Anterior cingulate cortex (tissue), 58 donors: ENCODE data around the gene DPAGT1.
A peak's percentile ranks its signal among the peaks of the same experiment; 100 is the strongest.
"Not testable (repeated sequence)": the region's sequence is repeated elsewhere in the genome, so short reads cannot be mapped to it uniquely, and the experiment has no call there.

Source experiments
- DNase-seq, 58 donors: peaks; one replicate each; lab custom pipeline; 2025; lab: John Stamatoyannopoulos, UW

Gene DPAGT1

DNA sequence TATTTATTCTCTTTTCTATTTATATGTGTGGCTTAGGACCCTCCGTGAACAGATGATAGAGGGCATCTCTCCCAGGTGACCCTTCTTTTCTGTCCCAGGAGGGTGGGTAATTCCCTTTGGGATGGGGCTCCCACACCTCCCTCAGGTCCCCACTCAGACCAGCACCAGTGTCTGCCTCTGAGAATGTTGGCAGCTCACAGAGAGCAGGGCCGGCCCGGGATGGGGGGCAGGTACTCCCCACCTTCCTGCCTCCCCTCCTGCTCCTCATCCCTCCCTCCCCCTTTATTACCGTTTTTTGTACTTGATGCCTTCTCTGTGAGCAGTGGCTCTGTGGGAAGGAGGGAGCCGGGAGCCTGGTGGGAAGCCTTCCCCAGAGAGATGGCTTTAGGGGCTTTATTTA lies 14.9 kb upstream of the DPAGT1 start:
- no peak for DNase-seq

DNA sequence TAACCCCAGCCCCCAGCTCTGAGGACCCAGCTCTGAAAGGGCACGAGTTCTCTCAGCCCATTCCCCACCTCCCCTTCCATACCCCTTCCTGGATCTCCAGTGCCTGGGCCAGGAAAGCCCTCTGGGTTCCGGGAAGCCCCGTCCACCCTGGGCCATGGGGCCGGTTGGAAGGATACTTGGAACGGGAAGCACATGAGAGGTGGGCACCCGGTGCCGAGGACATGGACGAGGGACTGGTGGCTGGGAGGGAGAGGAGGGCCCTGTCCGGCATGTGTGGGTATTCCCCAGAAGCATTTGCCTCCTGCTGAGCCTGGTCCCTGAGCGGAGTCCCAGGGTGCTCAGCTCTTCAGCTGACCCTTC lies 14.6 kb upstream of the DPAGT1 start:
- DNase-seq: no peak

DNA sequence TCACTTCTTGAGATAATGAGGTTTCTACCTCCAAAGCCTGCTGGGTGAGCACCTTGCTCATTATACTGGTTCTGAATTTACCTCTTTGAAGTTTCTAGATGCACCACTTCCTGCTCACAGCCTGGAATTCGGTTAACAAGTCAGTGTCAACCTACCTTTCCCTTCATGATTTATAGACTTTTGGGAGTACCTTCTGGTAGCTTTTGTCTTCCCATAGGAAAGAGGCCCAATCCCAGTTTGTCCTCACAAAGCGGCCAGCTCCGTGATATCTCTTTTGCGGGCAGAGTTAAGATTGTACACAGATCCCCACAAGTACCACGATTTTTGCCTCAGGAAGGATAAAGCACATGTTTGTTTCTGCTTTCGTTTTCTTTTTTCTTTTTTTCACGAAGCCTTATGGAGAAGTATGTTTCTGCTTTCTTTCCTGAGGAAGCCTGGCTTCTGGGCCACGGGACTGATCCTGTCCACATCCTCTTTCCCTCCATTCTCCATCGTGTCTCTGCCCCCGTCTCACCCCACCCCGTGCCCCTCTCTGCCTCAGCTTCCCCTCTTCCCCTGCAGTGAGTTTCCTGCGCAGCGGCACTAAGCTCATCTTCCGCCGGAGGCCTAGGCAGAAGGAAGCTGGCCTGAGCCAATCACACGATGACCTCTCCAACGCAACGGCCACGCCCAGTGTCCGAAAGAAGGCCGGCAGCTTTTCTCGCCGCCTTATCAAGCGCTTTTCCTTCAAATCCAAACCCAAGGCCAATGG lies 14.0 kb upstream of the DPAGT1 start:
- DNase-seq: peak in 9 of 58 donors; percentile 15 to 38 (median 22)

DNA sequence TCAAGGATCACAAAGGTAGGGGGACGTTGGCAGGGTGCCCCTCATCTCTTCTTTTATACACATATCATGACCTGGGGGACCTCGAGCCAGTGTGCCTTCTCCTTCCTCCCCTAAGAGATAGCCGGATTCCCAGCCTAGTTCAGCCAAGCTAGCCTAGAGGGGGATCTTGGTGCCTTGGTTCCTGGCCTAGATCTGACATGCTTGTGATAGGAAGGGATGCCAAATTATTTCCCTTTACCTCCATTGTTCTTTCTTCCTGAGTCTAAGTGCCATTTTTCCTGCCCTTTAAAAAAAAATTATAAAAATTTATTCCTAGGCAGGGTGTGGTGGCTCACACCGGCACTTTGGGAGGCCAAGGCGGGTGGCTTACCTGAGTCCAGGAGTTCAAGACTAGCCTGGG lies 12.7 kb upstream of the DPAGT1 start:
- no peak for DNase-seq

DNA sequence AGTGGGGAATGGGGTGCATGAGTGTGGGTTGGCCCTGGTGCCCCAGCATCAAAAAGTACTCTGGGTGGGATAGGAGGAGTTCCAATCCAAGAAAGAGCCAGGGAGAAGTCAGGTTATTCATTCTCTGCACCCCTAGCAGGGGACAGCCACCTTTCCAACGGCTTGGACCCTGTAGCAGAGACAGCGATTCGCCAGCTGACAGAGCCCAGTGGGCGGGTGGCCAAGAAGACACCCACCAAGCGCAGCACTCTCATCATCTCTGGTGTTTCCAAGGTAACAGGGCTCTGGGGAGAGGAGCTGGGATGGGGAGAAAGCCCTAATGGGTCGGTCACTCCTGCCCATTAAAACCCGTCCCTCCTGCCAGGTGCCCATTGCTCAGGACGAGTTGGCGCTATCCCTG lies 12.1 kb upstream of the DPAGT1 start:
- peak in 4 of 58 donors; percentile 11 to 32 (median 22) for DNase-seq

DNA sequence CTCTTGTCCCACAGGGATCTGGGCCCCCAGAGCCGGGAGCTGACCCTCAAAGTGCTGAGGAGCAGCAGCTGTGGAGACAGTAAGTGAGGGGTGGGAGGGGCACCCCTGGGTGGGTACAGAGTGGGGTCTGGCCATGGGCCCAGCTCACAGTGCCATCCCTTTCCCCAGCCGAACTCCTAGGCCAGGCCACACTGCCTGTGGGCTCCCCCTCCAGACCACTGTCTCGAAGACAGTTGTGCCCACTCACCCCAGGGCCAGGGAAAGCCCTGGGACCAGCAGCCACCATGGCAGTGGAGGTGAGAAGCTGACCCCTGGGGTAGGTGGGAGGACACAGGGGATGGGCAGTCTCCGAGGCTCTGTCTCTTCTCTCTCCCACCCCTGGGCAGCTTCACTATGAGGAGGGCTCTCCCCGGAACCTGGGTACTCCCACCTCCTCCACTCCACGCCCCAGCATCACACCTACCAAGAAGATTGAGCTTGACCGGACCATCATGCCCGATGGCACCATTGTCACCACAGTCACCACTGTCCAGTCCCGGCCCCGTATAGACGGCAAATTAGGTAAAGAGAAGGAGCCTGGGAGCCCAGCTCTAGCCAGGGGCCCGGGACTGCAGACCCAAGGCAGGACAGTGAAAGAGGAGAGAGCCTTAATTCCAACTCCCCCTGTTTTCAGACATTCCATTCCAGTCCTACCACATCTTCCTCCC lies 10.8 kb upstream of the DPAGT1 start:
- no peak for DNase-seq

DNA sequence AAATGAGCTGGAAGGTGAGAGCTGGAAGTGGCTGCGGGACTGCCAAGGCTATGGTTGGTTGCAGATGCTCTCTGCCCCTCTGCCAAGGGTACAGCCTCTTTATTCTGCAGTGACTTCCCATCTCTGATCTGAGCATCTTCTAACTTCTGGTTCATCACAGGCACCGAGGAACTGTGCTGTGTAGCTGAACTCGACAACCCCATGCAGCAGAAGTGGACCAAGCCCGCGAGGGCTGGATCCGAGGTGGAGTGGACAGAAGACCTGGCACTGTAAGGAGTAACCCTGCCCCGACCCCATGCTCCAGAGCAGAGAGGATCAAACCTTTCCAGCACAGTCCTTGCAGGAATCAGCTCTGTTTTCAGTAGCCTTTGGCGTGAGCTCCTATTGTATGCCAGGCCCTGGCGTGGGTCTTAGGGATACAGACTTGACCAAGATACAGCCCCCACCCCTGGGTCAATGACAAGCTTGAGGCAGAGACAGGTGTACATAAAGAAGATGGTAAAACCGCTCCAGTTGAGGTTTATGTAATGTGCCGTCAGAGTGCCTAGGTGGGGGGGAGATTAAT lies 9.8 kb upstream of the DPAGT1 start:
- no peak for DNase-seq

DNA sequence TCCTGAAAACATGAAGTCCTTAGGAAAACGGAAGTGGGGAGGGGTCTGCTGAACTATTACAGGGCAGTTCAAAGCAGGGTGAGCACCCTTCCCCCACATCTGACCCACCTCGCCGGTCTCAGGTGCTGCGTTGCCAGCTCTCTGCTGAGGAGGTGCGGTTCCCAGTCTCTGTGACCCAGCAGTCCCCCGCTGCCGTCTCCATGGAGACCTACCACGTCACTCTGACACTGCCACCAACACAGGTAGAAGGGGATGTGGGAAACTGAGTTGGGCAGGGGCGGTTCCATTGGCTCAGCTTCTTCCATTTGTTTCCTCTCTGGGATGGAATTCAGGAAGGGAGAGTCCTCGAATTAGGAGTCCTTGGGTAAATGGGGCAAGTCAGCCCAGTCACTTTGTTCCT lies 8.8 kb upstream of the DPAGT1 start:
- peak in 1 of 58 donors; percentile 47 for DNase-seq

DNA sequence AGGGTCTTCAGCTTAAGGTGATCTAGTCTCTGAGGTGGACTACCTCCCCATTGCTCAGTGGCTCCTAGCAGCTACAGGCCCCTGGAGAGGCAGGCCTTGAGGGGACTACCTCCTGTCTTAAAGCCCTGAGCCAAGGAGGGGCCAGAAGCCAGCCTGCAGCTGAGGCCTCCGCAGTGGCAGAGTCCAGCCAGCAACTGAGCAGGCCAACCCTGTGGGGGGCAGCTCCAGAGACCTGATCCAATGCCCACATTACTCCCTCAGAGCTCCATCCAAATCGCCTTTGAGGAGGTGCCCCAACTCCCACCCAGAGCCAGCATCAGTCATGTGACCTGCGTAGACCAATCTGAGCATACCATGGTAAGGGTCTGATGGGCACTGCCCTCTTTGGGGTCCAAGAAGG lies 8.2 kb upstream of the DPAGT1 start:
- DNase-seq: no peak

DNA sequence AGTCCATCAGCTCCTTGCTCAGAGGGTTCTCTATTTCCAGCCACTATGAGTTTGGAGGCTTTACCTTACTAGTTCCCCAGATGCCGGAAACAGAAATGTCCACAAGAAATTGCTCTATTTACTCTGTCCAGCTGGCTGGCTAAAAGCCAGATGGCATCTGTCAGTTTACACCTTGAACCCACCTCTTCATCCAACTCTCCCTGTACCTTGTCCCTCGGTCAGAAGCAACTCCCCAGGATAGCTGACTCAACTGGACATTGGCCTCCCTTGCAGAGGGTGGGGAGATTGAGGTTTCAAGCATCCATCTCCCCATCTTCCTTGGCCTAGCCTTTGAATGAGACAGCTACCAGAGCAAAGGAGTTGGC lies 7.2 kb upstream of the DPAGT1 start:
- DNase-seq: no peak

DNA sequence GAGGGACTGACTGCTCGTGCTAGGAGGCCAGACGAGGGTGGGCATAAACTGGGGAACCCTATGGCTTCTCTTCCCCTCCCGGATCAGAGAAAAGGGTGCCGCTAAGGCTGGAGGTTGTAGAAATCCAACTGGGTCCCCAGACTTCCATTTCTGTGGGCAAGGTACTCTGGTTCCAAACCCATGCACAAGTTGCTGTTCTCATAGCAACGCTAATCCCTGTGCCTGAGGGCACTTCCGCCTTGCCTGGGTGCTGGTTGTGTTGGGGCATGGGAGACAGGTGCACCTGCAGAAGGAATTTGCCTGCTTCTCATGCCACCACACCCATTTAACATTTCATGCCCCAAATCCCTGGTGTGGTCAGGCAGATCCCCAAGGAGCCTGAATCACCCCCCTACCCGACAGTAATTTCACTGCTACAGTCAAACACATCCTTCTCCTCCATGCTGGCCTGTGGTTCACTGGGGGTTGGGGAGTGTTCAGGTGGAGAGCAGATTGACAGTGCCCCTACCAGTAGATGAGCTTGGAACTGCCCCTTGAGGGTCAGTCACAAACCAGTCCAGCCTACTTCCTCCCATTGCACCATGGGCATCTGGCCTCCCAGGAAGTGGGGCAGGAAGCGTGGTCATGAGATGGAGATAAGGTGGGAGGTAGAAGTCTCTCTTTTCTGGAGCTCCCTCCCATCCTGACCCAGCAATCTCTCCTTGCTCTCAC lies 6.6 kb upstream of the DPAGT1 start:
- DNase-seq: peak in 15 of 58 donors; percentile 10 to 56 (median 31)

DNA sequence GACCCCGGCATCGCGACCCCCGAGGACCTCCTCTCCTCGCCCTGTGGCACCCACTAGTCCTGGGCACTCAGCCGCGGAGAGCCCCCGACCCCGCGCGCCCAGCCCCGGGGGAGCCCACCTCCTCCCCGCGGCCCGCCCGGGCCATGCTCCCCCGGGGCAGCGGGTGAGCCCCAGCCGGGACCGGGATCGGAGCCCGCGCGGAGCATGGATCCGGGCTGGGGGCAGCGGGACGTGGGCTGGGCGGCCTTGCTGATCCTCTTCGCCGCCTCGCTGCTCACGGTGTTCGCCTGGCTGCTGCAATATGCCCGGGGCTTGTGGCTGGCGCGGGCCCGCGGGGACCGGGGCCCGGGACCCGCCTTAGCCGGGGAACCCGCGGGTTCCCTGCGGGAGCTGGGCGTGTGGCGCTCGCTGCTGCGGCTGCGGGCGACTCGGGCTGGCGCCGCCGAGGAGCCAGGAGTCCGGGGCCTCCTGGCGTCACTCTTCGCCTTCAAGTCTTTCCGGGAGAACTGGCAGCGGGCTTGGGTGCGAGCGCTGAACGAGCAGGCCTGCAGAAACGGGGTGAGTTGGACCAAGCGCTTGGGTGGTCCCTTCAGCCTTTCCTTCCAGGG lies 6.0 kb upstream of the DPAGT1 start:
- peak in 2 of 58 donors; percentile 16 to 56 for DNase-seq

DNA sequence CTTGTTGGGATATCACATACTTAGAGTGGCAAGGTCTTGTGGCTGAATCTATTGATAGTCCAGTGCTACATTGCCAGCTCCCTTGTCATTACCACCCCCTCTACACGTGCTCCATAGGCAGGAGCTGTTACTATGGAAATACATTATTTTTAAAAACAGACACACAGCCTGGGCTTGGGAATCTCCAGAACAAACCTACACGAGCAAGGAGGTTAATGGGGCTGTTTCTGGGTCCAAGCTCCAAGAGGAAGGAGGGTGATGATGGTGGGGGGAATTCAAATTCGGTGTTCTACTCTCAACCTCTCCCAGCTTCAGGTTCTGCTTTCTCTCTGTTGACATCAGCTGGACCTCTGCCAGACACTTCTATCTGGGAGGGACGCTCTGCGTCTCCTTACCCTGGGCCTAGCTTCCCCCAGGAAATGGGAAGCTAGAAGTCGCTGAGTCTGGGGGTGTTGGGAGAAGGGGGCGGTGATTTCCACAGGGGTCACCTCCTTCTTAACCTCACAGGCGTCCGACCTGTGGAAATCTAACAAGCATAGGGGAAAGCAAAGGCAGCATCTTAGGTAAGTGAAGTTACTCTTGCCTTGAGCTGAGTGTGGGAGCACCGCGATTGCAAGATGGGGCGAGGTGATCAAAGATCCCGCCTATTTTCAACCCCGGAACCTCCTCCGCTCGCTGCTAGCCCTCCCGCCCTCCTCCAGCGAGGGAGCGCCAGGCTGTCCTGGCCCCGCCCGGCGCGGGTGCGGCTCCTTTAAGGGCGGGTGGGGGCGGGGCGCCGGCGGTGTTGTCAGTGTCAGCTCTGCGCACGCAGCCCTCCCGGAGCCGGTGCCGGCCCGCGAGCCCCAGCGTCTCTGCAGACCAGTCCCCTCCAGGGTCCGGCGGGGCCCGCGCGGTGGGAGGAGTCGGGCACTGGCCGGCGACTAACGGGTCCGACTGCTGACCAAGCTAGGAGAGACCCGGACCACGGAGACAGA lies 5.2 kb upstream of the DPAGT1 start, which contains the start of gene C2CD2L:
Gene C2CD2L, plus strand, starts transcription at position 781 of the 974 bp plus-strand sequence. CDS start 398 bp downstream, outside the sequence.
- DNase-seq: peak; percentile 35 to 92 (median 82)

DNA sequence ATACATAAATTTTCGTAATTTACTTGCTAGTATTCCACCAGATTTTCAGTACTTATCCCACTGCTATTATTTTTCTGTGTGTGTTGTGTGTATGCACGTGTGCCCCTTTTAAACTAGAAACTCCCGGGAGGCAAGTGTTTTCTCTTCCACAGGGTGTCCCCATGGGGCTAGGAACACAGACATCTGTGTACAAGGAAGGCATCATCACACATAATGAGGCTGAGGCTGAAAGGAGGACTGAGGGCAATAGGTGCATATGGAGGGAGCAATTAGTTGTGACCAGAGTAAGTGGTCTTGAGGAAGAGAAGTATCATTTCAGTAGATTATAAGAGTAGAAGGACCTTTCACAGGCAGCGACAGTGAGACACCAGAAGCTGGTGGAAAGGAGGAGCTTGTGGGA lies 2.1 kb upstream of the DPAGT1 start:
- no peak for DNase-seq

DNA sequence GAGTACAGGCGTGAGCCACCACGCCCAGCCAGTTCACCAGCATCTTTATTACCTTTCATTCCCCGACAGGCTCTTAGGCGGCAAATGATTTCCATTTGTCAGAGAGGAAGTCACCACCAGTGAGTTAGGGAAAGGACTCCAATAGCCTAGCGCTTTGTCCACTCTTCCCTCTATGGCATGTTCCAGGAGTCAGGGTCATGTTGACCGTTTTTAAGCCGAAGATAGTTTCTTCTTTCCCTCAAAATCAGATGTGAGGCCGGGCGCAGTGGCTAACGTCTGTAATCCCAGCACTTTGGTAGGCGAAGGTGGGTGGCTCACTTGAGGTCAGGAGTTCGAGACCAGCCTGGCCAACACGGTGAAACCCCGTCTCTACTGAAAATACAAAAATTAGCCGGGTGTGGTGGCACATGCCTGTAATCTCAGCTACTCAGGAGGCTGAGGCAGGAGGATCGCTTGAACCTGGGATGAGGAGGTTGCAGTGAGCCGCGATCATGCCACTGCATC lies 1.6 kb upstream of the DPAGT1 start:
- DNase-seq: not testable (repeated sequence)

DNA sequence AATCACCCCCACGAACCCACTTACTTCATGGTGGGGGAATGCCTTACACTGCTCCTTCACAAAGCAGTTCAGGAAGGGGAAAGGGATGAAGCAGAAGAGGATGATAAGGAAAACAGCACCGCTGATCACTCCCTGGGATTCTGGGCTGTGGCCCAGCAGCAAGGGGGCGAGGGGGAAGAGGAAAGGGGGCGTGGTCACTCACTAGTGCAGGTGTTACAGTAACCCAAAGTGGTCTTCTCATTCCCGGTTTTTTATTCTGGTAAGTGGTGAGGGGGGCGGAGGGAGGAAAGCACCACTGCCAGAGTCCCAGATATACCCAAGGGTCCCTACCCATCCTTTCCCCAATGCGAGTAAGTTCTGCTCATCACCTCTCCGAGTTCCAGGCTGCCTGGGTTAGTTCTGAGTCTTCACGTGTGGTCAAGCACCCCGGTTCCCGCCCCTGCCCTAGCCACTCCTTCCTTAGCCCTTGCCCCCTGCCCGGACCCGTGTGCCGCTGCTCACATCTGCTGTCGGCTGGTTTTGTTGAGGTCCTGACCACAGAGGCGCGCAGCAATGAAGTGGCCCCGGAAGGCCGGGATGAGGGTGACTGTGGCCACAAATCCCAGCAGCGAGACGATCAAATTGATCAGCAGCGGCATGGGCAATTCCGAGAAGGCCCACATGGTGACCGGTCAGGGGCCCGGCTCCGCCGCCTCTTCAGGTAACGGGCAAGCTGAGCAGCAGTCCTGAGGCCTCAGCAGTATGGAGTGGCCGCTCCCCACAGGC lies 477 bp downstream of the DPAGT1 start:
- DNase-seq: no peak

DNA sequence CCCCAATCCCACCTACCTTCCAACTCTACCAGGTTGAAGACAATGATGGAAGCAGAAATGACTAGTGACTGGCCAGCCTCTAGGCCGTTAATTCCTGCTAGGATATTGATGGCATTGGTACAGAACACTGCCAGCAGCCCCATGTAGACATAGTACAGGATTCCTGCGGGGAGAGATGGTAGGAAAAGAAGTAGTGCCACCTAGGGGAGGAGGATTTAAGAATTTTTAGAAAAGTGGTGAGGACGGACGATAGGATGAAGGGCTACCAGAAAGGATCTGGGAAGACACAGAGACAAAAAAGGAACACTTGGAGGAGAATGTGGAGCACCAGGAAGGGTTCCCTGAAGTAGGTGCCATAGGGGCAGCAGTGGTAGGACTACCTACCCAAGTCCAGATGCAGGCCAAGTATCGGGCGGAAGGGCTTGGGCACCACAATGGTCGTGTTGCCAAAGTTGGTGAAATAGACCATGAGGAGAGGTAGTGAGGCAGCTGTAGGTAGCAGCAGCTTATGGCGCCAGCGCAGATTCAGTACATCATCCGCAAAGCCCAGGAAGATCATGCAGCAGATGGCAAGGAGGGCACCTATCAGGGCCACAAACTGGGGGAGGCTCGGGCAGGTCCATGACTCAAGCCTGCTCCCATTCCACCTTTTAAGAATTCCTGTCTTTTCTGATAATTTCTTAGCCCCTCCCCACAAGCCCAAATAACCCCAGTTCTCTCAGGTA lies 1.2 kb downstream of the DPAGT1 start:
- DNase-seq: peak in 1 of 58 donors; percentile 52

DNA sequence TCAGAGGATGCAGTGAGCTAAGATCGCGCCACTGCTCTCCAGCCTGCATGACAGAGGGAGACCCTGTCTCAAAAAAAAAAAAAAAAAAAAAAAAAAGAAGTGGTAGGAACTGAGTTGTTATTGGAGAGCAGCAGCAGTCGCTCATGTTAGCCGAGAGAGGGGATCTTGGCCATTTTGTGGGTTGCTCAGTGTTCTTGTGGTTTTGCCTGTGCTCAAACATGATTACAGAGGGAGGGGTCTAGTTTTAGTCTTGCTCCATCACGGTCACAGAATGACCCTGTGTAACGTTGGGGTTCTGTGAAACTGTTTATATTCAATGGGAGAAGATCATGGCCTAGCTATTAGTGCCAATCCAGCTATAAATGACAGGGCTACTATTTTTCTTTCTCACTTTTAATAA lies 1.9 kb downstream of the DPAGT1 start:
- DNase-seq: no peak
